Right lobe of liver (tissue), 6 donors: Measurements from ENCODE around the gene SPEM3. TPM values are rescaled to one million over a fixed set of nuclear protein-coding genes. Genes with fewer than 3 reads are reported as not detected.
"Not testable (repeated sequence)": the region's sequence is repeated elsewhere in the genome, so short reads cannot be mapped to it uniquely, and the experiment has no call there.

Experiments
- ATAC-seq, 4 donors: fragments of 200-7000 bp; cut with Tn5 transposase; one replicate each; pipeline ENCODE4 v1.9.1; 2020; ENCODE audit warnings: mild to moderate bottlenecking in 4 of 4, moderate library complexity in 4 of 4
- DNase-seq, 3 donors: peaks; one replicate each; pipeline ENCODE4 v3.0.0-alpha.2; 2020
- H3K27ac ChIP-seq, 3 donors: fragments of 200-600 bp; one replicate each; pipeline ENCODE4 v1.8.0; 2022
- H3K27me3 ChIP-seq, 2 donors: fragments of 200-600 bp; one replicate each; pipeline ENCODE4 v1.8.0; 2022
- H3K36me3 ChIP-seq, 4 donors: fragments of 200-600 bp; sonication (generic) in 1 of 4; one replicate each; pipeline versions ENCODE4 v1.5.1 to v1.8.0; 2017 to 2022; ENCODE audit warnings: control low read depth in 1 of 4
- H3K4me1 ChIP-seq, 4 donors: fragments of 200-600 bp; sonication (generic) in 1 of 4; one replicate each; pipeline versions ENCODE4 v1.5.1 to v1.8.0; 2017 to 2022; ENCODE audit warnings: control low read depth in 1 of 4
- H3K4me3 ChIP-seq, 3 donors: fragments of 200-600 bp; one replicate each; pipeline ENCODE4 v1.8.0; 2022
- H3K9me3 ChIP-seq, 4 donors: fragments of 200-600 bp; sonication (generic) in 1 of 4; one replicate each; pipeline versions ENCODE4 v1.5.1 to v1.8.0; 2017 to 2022; ENCODE audit warnings: control low read depth in 1 of 4
- POLR2A ChIP-seq: fragments of 450-650 bp; IDR thresholded peaks from one replicate; pipeline ENCODE4 v1.6.1; 2017; ENCODE audit warnings: antibody characterized with exemption, mild to moderate bottlenecking
- WGBS: methylation state at CpG from one replicate; pipeline ENCODE4 v1.1.6; 2018; ENCODE audit warnings: low coverage, low lambda C conversion rate; ENCODE audit not compliant: insufficient coverage; ENCODE audit errors: missing lambda C conversion rate; 5-methylcytosine and 5-hydroxymethylcytosine counted together
- intact Hi-C, 2 donors: fragments of 100-400 bp; cut with DNase I; formaldehyde crosslinking; loops; one replicate each; pipeline versions ENCODE4 v1.11.2 to v1.14.1; 2022
- total RNA-seq, 6 experiments: library from RNA; depleted of rRNA in 2 of 6; stranded (reverse); fragments of >200 nt in 2 of 6; fragmentation: NEBNext Ultra II Directional in 3 of 6; extraction: Animal tissue kit (Norgen Biotek cat#: 25700) in 3 of 6; gene quantifications; one replicate each; pipeline versions ENCODE4 v1.1.0 to v1.2.4, GENCODE V29; 2016 to 2023
- TF ChIP-seq, protein P1 (sequence below), 4 donors: fragments of 200-600 bp in 3 of 4; fragments of 450-650 bp in 1 of 4; IDR thresholded peaks; one replicate each; pipeline versions ENCODE4 v1.5.1 to v1.8.0; 2016 to 2022; ENCODE audit warnings: antibody characterized with exemption in 4 of 4, mild to moderate bottlenecking in 2 of 4
- donor health status: DM: no; HTN: yes; CAD: no.
- donor health status: DM: no; HTN: no; CAD: no.
- donor health status: DM: no; HTN: no; CAD: no.
- donor health status: DM: no; HTN: yes; CAD: no.
- donor health status: DM: no; HTN: yes; CAD: no.

Gene SPEM3
- total RNA-seq, 6 experiments from 2014 or later = not detected

DNA sequence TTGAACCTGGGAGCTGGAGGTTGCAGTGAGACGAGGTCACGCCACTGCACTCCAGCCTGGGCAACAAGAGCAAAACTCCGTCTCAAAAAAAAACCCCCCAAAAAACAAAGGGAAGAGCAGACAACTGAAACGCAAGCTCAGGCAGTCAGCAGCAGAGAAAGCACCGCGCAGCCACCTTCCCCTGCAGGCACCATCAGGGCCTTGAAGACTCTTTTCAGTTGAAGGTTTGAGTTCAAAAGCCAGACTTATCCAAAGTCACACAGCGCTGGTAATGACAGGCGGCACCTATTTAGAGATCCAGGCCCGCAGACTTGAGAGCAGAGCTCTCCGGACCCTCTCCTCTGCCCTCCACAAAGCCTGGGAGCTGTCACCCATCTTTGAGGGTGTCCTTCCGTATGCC lies 39.6 kb downstream of the SPEM3 start:
- 87% methylated on average over 3 of the region's 11 CpGs for WGBS
- no peaks in the 10 kb centered on the region for H3K27me3 ChIP-seq
- no peaks in the 10 kb centered on the region for H3K9me3 ChIP-seq
- no peak overlapping the region for H3K4me3 ChIP-seq
- no peak for TF ChIP-seq POLR2A
- TF ChIP-seq, protein P1, sequence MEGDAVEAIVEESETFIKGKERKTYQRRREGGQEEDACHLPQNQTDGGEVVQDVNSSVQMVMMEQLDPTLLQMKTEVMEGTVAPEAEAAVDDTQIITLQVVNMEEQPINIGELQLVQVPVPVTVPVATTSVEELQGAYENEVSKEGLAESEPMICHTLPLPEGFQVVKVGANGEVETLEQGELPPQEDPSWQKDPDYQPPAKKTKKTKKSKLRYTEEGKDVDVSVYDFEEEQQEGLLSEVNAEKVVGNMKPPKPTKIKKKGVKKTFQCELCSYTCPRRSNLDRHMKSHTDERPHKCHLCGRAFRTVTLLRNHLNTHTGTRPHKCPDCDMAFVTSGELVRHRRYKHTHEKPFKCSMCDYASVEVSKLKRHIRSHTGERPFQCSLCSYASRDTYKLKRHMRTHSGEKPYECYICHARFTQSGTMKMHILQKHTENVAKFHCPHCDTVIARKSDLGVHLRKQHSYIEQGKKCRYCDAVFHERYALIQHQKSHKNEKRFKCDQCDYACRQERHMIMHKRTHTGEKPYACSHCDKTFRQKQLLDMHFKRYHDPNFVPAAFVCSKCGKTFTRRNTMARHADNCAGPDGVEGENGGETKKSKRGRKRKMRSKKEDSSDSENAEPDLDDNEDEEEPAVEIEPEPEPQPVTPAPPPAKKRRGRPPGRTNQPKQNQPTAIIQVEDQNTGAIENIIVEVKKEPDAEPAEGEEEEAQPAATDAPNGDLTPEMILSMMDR (IDR thresholded peaks at IDR 0.05) = no peak
- DNase-seq (no peak), ATAC-seq (no peak)
- H3K4me1 ChIP-seq = peaks cover 0 to 37% (median 9%) of the 10 kb centered on the region in 4 donors
- intact Hi-C loops = no loop called here
- H3K36me3 ChIP-seq = peaks cover 0 to 2% (median 0%) of the 10 kb centered on the region in 4 donors
- H3K27ac ChIP-seq = no peak overlapping the region

DNA sequence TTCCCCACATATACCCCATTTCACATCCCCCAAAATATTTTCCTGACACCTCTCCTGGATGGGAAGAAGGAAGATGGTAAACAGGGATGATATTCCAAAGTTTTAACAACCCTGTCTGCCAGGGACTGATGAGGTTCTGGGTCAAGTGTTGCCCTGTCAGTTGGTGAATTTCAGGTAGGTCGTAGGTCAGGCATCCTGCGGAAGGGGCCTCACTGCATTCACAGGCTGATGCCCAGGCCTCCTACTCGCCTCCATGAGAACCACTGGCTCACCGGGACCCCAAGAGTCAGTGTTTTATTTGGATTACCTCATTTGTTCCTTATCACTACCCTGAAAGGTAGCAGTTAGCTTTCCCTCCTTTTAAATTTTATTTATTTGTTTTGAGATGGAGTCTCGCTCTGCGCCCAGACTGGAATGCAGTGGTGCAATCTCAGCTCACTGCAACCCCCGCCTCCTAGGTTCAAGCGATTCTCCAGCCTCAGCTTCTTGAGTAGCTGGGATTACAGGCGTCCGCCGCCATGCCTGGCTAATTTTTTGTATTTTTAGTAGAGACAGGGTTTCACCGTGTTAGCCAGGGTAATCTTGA lies 40.2 kb downstream of the SPEM3 start:
- H3K4me1 ChIP-seq = peaks cover 0 to 37% (median 9%) of the 10 kb centered on the region in 4 donors
- no peaks in the 10 kb centered on the region for H3K27me3 ChIP-seq
- no peak overlapping the region for H3K27ac ChIP-seq
- H3K36me3 ChIP-seq = no peaks in the 10 kb centered on the region
- intact Hi-C loops = no loop called here
- ATAC-seq = no peak
- H3K9me3 ChIP-seq = no peaks in the 10 kb centered on the region
- TF ChIP-seq, protein P1 (IDR thresholded peaks at IDR 0.05) = no peak
- TF ChIP-seq POLR2A = no peak
- WGBS = 52% methylated on average over 12 of the region's 12 CpGs
- no peak for DNase-seq
- no peak overlapping the region for H3K4me3 ChIP-seq

DNA sequence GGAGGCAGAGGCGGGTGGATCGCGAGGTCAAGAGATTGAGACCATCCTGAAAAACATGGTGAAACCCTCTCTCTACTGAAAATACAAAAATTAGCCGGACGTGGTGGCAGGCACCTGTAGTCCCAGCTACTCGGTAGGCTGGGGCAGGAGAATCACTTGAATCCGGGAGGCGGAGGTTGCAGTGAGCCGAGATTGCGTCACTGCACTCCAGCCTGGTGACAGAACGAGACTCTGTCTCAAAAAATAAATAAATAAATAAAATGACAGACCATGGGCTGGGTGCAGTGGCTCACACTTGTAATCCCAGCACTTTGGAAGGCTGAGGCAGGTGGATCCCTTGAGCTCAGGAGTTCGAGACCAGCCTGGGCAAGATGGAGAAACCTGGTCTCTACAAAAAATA lies 41.2 kb downstream of the SPEM3 start:
- H3K36me3 ChIP-seq, DNase-seq, intact Hi-C loops, H3K27me3 ChIP-seq, H3K9me3 ChIP-seq, H3K4me3 ChIP-seq: not testable (repeated sequence)
- Histone ChIP-seq H3K27ac (peak overlapping the region in 1 of 3 donors; percentile 30), H3K4me1 (peaks cover 0 to 44% (median 12%) of the 10 kb centered on the region in 4 donors)
- 62% methylated on average over 10 of the region's 12 CpGs for WGBS
- ATAC-seq = peak in 1 of 4 donors; percentile 6

DNA sequence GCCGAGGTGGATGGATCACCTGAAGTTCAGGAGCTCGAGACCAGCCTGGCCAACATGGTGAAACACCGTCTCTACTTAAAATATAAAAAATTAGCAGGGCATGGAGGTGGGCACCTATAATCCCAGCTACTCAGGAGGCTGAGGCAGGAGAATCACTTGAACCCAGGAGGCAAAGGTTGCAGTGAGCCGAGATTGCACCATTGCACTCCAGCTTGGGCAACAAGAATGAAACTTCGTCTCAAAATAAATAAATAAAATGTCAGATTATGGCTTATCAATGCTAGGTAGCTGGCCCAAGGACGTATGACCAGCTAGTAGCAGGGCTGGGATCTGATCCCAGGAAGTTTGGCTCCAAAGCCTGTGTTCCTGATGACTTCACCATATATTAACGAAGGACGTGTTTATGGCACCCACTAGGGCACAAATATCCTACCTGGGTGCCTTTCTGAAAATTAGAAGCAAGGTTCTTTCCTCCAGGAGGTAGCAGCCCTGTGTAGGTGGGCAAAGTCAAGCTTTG lies 41.9 kb downstream of the SPEM3 start:
- H3K4me1 ChIP-seq = peaks cover 0 to 47% (median 15%) of the 10 kb centered on the region in 4 donors
- H3K4me3 ChIP-seq, DNase-seq, H3K9me3 ChIP-seq, H3K36me3 ChIP-seq, H3K27me3 ChIP-seq, intact Hi-C loops: not testable (repeated sequence)
- WGBS = 56% methylated on average over 8 of the region's 8 CpGs
- H3K27ac ChIP-seq = peak overlapping the region in 1 of 3 donors; percentile 30
- peak in 3 of 4 donors; percentile 43 to 72 (median 60) for ATAC-seq

DNA sequence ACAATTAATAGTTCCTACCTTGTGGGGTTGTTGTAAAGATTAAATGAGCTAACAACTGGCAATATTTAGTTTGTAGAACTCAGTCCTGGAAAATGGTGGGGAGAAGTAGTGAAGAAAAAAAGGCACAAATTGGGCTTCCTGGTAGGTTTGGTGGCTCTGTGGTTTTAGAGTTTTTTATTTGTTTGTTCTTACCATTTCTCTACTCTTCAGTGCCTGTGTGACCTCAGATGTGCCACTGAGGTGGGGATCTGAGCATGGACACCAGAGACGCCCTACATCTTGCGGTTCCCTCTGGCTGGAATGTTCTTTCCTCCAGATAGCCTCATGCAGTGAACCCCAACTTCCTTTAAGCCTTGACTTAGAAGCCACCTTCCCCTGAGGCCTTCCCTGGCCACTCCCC lies 43.1 kb downstream of the SPEM3 start:
- Histone ChIP-seq H3K27me3 (no peaks in the 10 kb centered on the region), H3K9me3 (no peaks in the 10 kb centered on the region), H3K4me1 (peaks cover 0 to 44% (median 12%) of the 10 kb centered on the region in 4 donors), H3K27ac (no peak overlapping the region), H3K4me3 (no peak overlapping the region), H3K36me3 (no peaks in the 10 kb centered on the region)
- WGBS = 69% methylated on average over 2 of the region's 2 CpGs
- ATAC-seq = no peak
- no peak for TF ChIP-seq POLR2A
- TF ChIP-seq, protein P1 (IDR thresholded peaks at IDR 0.05) = no peak
- intact Hi-C loops = no loop called here
- no peak for DNase-seq

DNA sequence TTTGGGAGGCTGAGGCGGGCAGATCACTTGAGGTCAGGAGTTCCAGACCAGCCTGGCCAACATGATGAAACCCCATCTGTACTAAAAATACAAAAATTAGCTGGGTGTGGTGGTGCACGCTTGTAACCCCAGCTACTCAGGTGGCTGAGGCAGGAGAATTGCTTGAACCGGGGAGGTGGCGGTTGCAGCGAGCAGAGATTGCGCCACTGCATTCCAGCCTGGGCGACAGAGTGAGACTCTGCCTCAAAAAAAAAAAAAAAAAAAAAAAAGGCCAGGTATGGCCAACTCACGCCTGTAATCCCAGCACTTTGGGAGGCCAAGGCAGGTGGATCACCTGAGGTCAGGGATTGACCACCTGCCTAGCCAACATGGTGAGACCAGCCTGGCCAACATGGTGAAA lies 46.1 kb downstream of the SPEM3 start:
- intact Hi-C loops, H3K36me3 ChIP-seq, H3K4me3 ChIP-seq, H3K27me3 ChIP-seq, H3K9me3 ChIP-seq, H3K27ac ChIP-seq: not testable (repeated sequence)
- WGBS = 79% methylated on average over 2 of the region's 8 CpGs
- peaks cover 0 to 27% (median 9%) of the 10 kb centered on the region in 4 donors for H3K4me1 ChIP-seq
- DNase-seq (peak; percentile 72 to 82 (median 78)), ATAC-seq (peak in 3 of 4 donors; percentile 8 to 13 (median 8))
